HG02884 (cell line): ENCODE data around the gene EFHD2.
"Not testable (repeated sequence)": the region's sequence is repeated elsewhere in the genome, so short reads cannot be mapped to it uniquely, and the experiment has no call there.

Experiments used
- ATAC-seq: cut with Tn5 transposase; IDR thresholded peaks from one replicate; pipeline ENCODE4 v1.9.1; 2021; ENCODE audit warnings: mild to moderate bottlenecking, moderate library complexity; ENCODE audit not compliant: unreplicated experiment

Gene EFHD2

GRCh38 chr1:15410884-15411245, 1.2 kb downstream of the EFHD2 start:
- no peak for ATAC-seq

- ATAC-seq = no peak
Measured at GRCh38 chr1:15411593-15412137, 2.0 kb downstream of the EFHD2 start.

GRCh38 chr1:15412175-15412800, 2.6 kb downstream of the EFHD2 start:
- ATAC-seq = no peak

- ATAC-seq = no peak
Measured at GRCh38 chr1:15412843-15413242, 3.2 kb downstream of the EFHD2 start.

GRCh38 chr1:15413563-15414444, 4.1 kb downstream of the EFHD2 start:
- no peak for ATAC-seq

- ATAC-seq = no peak
Measured at GRCh38 chr1:15414445-15414983, 4.8 kb downstream of the EFHD2 start.

GRCh38 chr1:15417059-15417934, 7.6 kb downstream of the EFHD2 start:
- no peak for ATAC-seq

GRCh38 chr1:15418806-15419515, 9.3 kb downstream of the EFHD2 start:
- no peak for ATAC-seq

- no peak for ATAC-seq
Measured at GRCh38 chr1:15420853-15421465, 11.3 kb downstream of the EFHD2 start.

- no peak for ATAC-seq
Measured at GRCh38 chr1:15422871-15423270, 13.2 kb downstream of the EFHD2 start.

- no peak for ATAC-seq
Measured at GRCh38 chr1:15423355-15424077, 13.8 kb downstream of the EFHD2 start.

- ATAC-seq = no peak
Measured at GRCh38 chr1:15424146-15424667, 14.5 kb downstream of the EFHD2 start.

- no peak for ATAC-seq
Measured at GRCh38 chr1:15424981-15425380, 15.3 kb downstream of the EFHD2 start.

GRCh38 chr1:15425521-15425920, 15.8 kb downstream of the EFHD2 start:
- no peak for ATAC-seq

GRCh38 chr1:15425958-15426357, 16.3 kb downstream of the EFHD2 start:
- no peak for ATAC-seq

GRCh38 chr1:15426492-15427279, 17.0 kb downstream of the EFHD2 start:
- no peak for ATAC-seq

- no peak for ATAC-seq
Measured at GRCh38 chr1:15427280-15427666, 17.6 kb downstream of the EFHD2 start.

GRCh38 chr1:15428252-15428651, 18.6 kb downstream of the EFHD2 start:
- not testable (repeated sequence) for ATAC-seq
